HepG2 (cell line): Measurements from ENCODE around the gene MLLT10. TPM values are rescaled to one million over a fixed set of nuclear protein-coding genes. Genes with fewer than 3 reads are reported as not detected.

Experiments used
- BCL3 ChIP-seq: sonication (generic); formaldehyde crosslinking; IDR thresholded peaks from 2 replicates; pipeline ENCODE4 v1.5.1; 2020; ENCODE audit warnings: mild to moderate bottlenecking, missing genetic modification reagents, moderate library complexity
- ESRRA ChIP-seq: sonication (generic); formaldehyde crosslinking; IDR thresholded peaks from 2 replicates; pipeline ENCODE4 v1.5.1; 2020; ENCODE audit warnings: mild to moderate bottlenecking, low read depth, missing genetic modification reagents
- GRHL1 ChIP-seq: sonication (generic); formaldehyde crosslinking; conservative IDR thresholded peaks from 2 replicates; pipeline ENCODE4 v1.8.0; 2022; ENCODE audit warnings: missing genetic modification reagents
- HOXD1 ChIP-seq: sonication (generic); formaldehyde crosslinking; IDR thresholded peaks from 2 replicates; pipeline ENCODE4 v1.5.0; 2020; ENCODE audit warnings: missing genetic modification reagents
- LCORL ChIP-seq, 2 experiments: fragments of 450-650 bp in 1 of 2; sonication (generic) in 1 of 2; formaldehyde crosslinking in 1 of 2; IDR thresholded peaks; 2 replicates each; pipeline versions ENCODE4 v1.5.0 to v1.6.1; 2017 to 2020; ENCODE audit warnings: antibody characterized with exemption in 1 of 2, missing genetic modification reagents in 1 of 2
- PATZ1 ChIP-seq: sonication (generic); formaldehyde crosslinking; IDR thresholded peaks from 2 replicates; pipeline ENCODE4 v1.4.0; 2020; ENCODE audit warnings: missing genetic modification reagents
- PREB ChIP-seq: sonication (generic); formaldehyde crosslinking; IDR thresholded peaks from 2 replicates; pipeline ENCODE4 v1.4.0; 2020; ENCODE audit warnings: missing genetic modification reagents
- STAT5B ChIP-seq: sonication (generic); formaldehyde crosslinking; IDR thresholded peaks from 2 replicates; pipeline ENCODE4 v1.4.0; 2020; ENCODE audit warnings: missing genetic modification reagents
- TOPORS ChIP-seq: sonication (generic); formaldehyde crosslinking; IDR thresholded peaks from 2 replicates; pipeline ENCODE4 v1.8.0; 2023; ENCODE audit warnings: mild to moderate bottlenecking, missing genetic modification reagents
- ZNF687 ChIP-seq: sonication (generic); formaldehyde crosslinking; IDR thresholded peaks from 2 replicates; pipeline ENCODE4 v1.5.1; 2020; ENCODE audit warnings: mild to moderate bottlenecking, missing genetic modification reagents, moderate library complexity
- ZNF724P ChIP-seq: sonication (generic); formaldehyde crosslinking; IDR thresholded peaks from 2 replicates; pipeline ENCODE4 v1.8.0; 2022; ENCODE audit warnings: missing genetic modification reagents, borderline replicate concordance
- polyA plus RNA-seq, 8 experiments: library from polyadenylated mRNA; depleted of rRNA in 3 of 8; stranded (reverse) in 7 of 8; unstranded in 1 of 8; fragments of >200 nt; fragmentation: Illumina TruSeq in 4 of 8; extraction: Trizol in 4 of 8; gene quantifications; 2 replicates each; pipeline versions ENCODE4 v1.2.1 to v1.2.3, GENCODE V29; 2011 to 2016; ENCODE audit warnings: low read depth in 4 of 8, missing spikeins in 1 of 8, mixed read lengths in 1 of 8; ENCODE audit not compliant: insufficient read depth in 1 of 8
- total RNA-seq, 5 experiments: library from RNA; depleted of rRNA; stranded (reverse); fragments of >200 nt; fragmentation: Illumina TruSeq; extraction: Trizol; gene quantifications; 2 replicates each; pipeline ENCODE4 v1.2.3, GENCODE V29; 2016; ENCODE audit warnings: low read depth in 1 of 5
- TF ChIP-seq, protein P1 (sequence below): sonication (generic); formaldehyde crosslinking; IDR thresholded peaks from 2 replicates; pipeline ENCODE4 v1.5.1; 2020; ENCODE audit warnings: missing genetic modification reagents, mild to moderate bottlenecking, borderline replicate concordance

Gene MLLT10
- total and polyA plus RNA-seq, 2 of the 13 experiments (the other 11 are each of a cell fraction or from before 2014, with no cell fraction given): 51.3 to 84.1 TPM

GRCh38 chr10:21516242-21517131 is 17.5 kb upstream of the MLLT10 start (continued):
- TF ChIP-seq GRHL1 (CRISPR knock-in tag): no peak
- peak; percentile 56; the same call in 1 of the 2 replicates for TF ChIP-seq ZNF724P (CRISPR knock-in tag)
- TF ChIP-seq STAT5B: no peak
- no peak for TF ChIP-seq HOXD1 (CRISPR knock-in tag)
- TF ChIP-seq ZNF687 (CRISPR knock-in tag): peak; percentile 86
- no peak for TF ChIP-seq TOPORS (CRISPR knock-in tag)
- TF ChIP-seq LCORL (IDR thresholded peaks at IDR 0.05): no peak
- peak; percentile 49 for TF ChIP-seq LCORL (CRISPR knock-in tag; IDR thresholded peaks at IDR 0.05)
- TF ChIP-seq, protein P1, sequence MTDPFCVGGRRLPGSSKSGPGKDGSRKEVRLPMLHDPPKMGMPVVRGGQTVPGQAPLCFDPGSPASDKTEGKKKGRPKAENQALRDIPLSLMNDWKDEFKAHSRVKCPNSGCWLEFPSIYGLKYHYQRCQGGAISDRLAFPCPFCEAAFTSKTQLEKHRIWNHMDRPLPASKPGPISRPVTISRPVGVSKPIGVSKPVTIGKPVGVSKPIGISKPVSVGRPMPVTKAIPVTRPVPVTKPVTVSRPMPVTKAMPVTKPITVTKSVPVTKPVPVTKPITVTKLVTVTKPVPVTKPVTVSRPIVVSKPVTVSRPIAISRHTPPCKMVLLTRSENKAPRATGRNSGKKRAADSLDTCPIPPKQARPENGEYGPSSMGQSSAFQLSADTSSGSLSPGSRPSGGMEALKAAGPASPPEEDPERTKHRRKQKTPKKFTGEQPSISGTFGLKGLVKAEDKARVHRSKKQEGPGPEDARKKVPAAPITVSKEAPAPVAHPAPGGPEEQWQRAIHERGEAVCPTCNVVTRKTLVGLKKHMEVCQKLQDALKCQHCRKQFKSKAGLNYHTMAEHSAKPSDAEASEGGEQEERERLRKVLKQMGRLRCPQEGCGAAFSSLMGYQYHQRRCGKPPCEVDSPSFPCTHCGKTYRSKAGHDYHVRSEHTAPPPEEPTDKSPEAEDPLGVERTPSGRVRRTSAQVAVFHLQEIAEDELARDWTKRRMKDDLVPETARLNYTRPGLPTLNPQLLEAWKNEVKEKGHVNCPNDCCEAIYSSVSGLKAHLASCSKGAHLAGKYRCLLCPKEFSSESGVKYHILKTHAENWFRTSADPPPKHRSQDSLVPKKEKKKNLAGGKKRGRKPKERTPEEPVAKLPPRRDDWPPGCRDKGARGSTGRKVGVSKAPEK (CRISPR knock-in tag): peak; percentile 88; the same call in 1 of the 2 replicates
- TF ChIP-seq PREB (CRISPR knock-in tag): no peak
- no peak for TF ChIP-seq PATZ1 (CRISPR knock-in tag)
- 0 out of 2 replicates have a peak, but pooled peaks have one; percentile 12 for TF ChIP-seq ESRRA (CRISPR knock-in tag)
- peak; percentile 51; the same call in 1 of the 2 replicates for TF ChIP-seq BCL3 (CRISPR knock-in tag)
